Effector CD8-positive, alpha-beta T cell (primary cell): ENCODE data around the gene MYOD1.

Source experiments
- DNase-seq: peaks from one replicate; lab custom pipeline; 2025; lab: John Stamatoyannopoulos, UW

The MYOD1 gene

GRCh38 chr11:17734986-17735817 is 15.8 kb downstream of the MYOD1 start:
- no peak for DNase-seq

- DNase-seq, result no peak
Measured at GRCh38 chr11:17735818-17736578, 16.6 kb downstream of the MYOD1 start.

- DNase-seq, result no peak
Measured at GRCh38 chr11:17736579-17736893, 17.2 kb downstream of the MYOD1 start.

GRCh38 chr11:17736930-17737817 is 17.8 kb downstream of the MYOD1 start:
- DNase-seq, result no peak

- no peak for DNase-seq
Measured at GRCh38 chr11:17738151-17738973, 19.0 kb downstream of the MYOD1 start.

- DNase-seq, result no peak
Measured at GRCh38 chr11:17739945-17740338, 20.6 kb downstream of the MYOD1 start.

GRCh38 chr11:17740649-17741235 is 21.4 kb downstream of the MYOD1 start:
- no peak for DNase-seq

GRCh38 chr11:17741487-17741886 is 22.1 kb downstream of the MYOD1 start:
- DNase-seq, result no peak

- no peak for DNase-seq
Measured at GRCh38 chr11:17742019-17742418, 22.6 kb downstream of the MYOD1 start.

GRCh38 chr11:17743026-17743807 is 23.8 kb downstream of the MYOD1 start:
- DNase-seq, result no peak

- DNase-seq, result no peak
Measured at GRCh38 chr11:17743808-17744119, 24.4 kb downstream of the MYOD1 start.

GRCh38 chr11:17744151-17744940 is 25.0 kb downstream of the MYOD1 start:
- DNase-seq, result no peak

- DNase-seq, result no peak
Measured at GRCh38 chr11:17745023-17745772, 25.8 kb downstream of the MYOD1 start.

- DNase-seq, result no peak
Measured at GRCh38 chr11:17746096-17746495, 26.7 kb downstream of the MYOD1 start.

GRCh38 chr11:17747131-17747955 is 28.0 kb downstream of the MYOD1 start:
- DNase-seq, result no peak

- DNase-seq, result no peak
Measured at GRCh38 chr11:17748044-17748443, 28.7 kb downstream of the MYOD1 start.

GRCh38 chr11:17748761-17749721 is 29.7 kb downstream of the MYOD1 start:
- DNase-seq, result no peak
